BE2C (cell line): Measurements from ENCODE around the gene NDUFAF7.
"Not testable (repeated sequence)": the region's sequence is repeated elsewhere in the genome, so short reads cannot be mapped to it uniquely, and the experiment has no call there.

ENCODE experiments used
- DNase-seq: peaks from one replicate; pipeline ENCODE4 v3.0.0-alpha.2; 2020
- H3K27me3 ChIP-seq: fragments of 250-450 bp; sonication (Bioruptor Pico); 2 replicates; pipeline ENCODE4 v1.5.1; 2020; ENCODE audit warnings: mild to moderate bottlenecking
- H3K36me3 ChIP-seq: fragments of 250-450 bp; sonication (Bioruptor Pico); 2 replicates; pipeline ENCODE4 v1.5.1; 2020; ENCODE audit warnings: mild to moderate bottlenecking
- H3K4me1 ChIP-seq: fragments of 250-450 bp; sonication (Bioruptor Pico); 2 replicates; pipeline ENCODE4 v1.5.1; 2020
- H3K4me3 ChIP-seq: 2 replicates; pipeline ENCODE4 v1.5.1; 2011; ENCODE audit warnings: low read depth, low read length
- H3K9me3 ChIP-seq: fragments of 250-450 bp; sonication (Bioruptor Pico); 2 replicates; pipeline ENCODE4 v1.5.1; 2020
- TF ChIP-seq, protein P1 (sequence below): IDR thresholded peaks from 2 replicates; pipeline ENCODE4 v1.5.1; 2012; ENCODE audit warnings: mild to moderate bottlenecking, low read depth, low read length

NDUFAF7 gene

DNA sequence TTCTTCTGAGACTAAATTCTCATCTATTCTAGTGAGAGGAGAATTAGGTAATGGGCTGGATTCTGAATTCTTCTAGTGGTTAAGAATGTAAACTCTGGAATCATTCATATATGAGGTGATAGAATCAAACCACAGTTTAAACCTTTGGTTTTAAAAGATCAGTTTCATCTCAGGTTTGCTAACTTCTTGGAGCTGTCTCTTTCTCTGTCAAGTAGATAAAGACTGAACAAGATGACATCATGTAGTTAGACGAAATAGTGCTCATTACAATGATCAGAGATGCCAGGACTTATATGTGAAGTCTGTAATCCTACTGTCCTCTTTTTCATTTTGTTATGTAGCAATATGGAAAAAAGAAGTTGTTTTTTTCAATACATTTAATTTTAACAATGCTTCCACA is 30.2 kb upstream of the NDUFAF7 start:
- no peak overlapping the region for H3K4me3 ChIP-seq
- DNase-seq, result no peak
- H3K4me1 ChIP-seq, result no peaks in the 10 kb centered on the region; the same call in 1 of the 2 replicates
- H3K9me3 ChIP-seq, result peaks cover 4% of the 10 kb centered on the region
- H3K27me3 ChIP-seq, result no peaks in the 10 kb centered on the region
- TF ChIP-seq, protein P1, sequence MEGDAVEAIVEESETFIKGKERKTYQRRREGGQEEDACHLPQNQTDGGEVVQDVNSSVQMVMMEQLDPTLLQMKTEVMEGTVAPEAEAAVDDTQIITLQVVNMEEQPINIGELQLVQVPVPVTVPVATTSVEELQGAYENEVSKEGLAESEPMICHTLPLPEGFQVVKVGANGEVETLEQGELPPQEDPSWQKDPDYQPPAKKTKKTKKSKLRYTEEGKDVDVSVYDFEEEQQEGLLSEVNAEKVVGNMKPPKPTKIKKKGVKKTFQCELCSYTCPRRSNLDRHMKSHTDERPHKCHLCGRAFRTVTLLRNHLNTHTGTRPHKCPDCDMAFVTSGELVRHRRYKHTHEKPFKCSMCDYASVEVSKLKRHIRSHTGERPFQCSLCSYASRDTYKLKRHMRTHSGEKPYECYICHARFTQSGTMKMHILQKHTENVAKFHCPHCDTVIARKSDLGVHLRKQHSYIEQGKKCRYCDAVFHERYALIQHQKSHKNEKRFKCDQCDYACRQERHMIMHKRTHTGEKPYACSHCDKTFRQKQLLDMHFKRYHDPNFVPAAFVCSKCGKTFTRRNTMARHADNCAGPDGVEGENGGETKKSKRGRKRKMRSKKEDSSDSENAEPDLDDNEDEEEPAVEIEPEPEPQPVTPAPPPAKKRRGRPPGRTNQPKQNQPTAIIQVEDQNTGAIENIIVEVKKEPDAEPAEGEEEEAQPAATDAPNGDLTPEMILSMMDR, result no peak
- H3K36me3 ChIP-seq, result peaks cover 68% of the 10 kb centered on the region

DNA sequence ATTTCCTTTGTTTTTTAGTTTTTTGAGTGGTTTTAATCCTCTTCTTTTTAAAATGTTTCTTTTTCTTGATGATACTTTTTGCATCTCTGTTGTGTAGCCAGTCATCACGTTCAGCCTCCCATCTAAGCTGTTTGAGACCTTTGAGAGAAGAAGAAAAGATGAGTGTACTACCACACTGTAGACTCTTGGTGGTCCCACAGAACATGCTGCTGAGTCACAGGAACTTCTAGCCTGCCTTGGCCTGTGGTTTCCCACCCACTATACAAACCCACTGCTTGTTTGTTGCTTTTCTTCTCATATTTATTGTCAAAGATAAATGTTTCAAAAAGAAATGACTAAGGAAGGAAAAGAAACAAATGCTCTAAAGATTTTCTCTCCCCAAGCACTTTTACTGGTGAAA is 29.7 kb upstream of the NDUFAF7 start:
- Histone ChIP-seq H3K4me1 (no peaks in the 10 kb centered on the region; the same call in 1 of the 2 replicates), H3K9me3 (peaks cover 7% of the 10 kb centered on the region), H3K27me3 (no peaks in the 10 kb centered on the region), H3K4me3 (no peak overlapping the region), H3K36me3 (peaks cover 74% of the 10 kb centered on the region)
- DNase-seq, result no peak
- TF ChIP-seq, protein P1, result no peak

DNA sequence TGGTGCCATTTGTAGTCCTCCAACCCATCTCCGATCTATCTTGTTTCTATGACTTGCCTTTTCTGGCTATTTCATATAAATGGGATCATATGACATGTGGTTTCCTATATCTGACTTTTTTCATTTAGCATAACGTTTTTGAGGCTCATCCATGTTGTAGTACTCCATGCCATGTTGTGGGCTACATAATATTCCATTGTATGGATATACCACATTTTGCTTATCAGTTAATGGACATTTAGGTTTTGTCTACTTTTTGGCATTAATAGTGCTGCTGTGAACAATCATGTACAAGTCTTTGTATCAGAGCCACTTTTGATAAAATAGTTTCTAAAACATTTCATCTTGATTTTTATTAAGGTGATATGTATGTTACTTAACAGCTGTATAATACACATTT is 27.8 kb upstream of the NDUFAF7 start:
- TF ChIP-seq, protein P1, result no peak

DNA sequence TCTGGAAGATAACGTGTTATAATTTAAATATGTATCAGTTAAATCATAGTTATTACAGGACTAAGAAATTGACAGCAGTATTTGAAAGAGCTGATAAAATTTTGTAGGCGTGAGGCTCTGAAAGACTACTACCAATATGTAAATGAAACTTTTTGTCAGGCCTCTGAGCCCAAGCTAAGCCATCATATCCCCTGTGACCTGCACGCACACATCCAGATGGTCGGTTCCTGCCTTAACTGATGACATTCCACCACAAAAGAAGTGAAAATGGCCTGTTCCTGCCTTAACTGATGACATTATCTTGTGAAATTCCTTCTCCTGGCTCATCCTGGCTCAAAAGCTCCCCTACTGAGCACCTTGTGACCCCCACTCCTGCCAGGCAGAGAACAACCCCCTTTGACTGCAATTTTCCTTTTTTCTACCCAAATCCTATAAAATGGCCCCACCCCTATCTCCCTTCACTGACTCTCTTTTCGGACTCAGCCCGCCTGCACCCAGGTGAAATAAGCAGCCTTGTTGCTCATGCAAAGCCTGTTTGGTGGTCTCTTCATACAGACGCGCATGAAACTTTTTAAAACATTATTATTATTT is 26.3 kb upstream of the NDUFAF7 start:
- H3K36me3 ChIP-seq, result peaks cover 96% of the 10 kb centered on the region
- H3K27me3 ChIP-seq, H3K4me1 ChIP-seq, H3K4me3 ChIP-seq, H3K9me3 ChIP-seq, DNase-seq: not testable (repeated sequence)

More for the DNA sequence above, 27.8 kb upstream of the NDUFAF7 start:
- peaks cover 89% of the 10 kb centered on the region for H3K36me3 ChIP-seq
- no peak overlapping the region for H3K4me3 ChIP-seq
- H3K27me3 ChIP-seq, result no peaks in the 10 kb centered on the region
- no peak for DNase-seq
- H3K4me1 ChIP-seq, result no peaks in the 10 kb centered on the region; the same call in 1 of the 2 replicates
- H3K9me3 ChIP-seq, result peaks cover 9% of the 10 kb centered on the region

DNA sequence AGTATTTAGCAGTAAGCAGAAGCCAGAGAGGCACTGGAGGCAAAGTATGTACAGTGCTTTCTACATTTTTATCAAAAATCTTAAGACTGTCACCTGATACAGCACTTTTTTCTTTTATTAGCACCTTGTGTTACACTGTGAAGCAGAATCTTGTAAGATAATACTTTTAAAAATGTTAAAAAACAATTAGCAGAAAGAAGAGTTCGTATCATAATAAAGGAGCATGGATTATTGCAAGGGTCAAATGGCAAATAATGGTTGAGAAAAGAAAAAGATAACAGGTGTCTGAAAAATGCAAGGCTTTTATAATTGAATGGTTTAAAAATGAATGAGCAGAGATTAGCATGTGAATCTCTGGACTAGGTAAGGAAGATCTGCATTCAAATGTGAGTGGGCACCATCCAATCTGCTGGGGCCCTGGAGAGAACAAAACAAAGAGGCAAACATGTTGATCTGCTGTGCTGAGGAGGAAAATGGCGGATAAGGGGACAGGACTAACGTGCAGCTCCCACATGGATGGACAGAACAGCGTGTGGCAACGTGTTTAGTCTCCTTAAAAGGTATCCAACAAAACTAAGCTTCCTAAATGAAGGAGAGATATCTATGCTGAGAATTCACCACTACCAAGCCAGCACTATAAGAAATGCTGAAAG is 25.6 kb upstream of the NDUFAF7 start:
- no peak for DNase-seq
- peaks cover 98% of the 10 kb centered on the region for H3K36me3 ChIP-seq
- no peak overlapping the region for H3K4me3 ChIP-seq
- H3K27me3 ChIP-seq, result no peaks in the 10 kb centered on the region
- H3K4me1 ChIP-seq, result no peaks in the 10 kb centered on the region
- peaks cover 9% of the 10 kb centered on the region for H3K9me3 ChIP-seq
- TF ChIP-seq, protein P1, result no peak

DNA sequence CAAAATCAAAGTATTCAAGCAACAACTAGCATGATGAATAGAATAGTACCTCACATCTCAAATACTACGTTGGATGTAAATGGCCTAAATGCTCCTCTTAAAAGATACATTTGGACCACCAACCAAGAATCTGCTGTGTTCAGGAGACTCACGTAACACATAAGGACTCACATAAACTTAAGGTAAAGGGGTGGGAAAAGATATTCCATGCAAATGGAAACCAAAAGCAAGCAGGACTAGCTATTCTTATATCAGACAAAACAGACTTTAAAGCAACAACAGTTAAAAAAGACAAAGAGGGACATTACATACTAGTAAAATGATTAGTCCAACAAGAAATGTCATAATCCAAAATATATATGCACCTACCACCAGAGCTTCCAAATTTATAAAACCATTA is 24.7 kb upstream of the NDUFAF7 start:
- H3K4me1 ChIP-seq, H3K4me3 ChIP-seq, H3K9me3 ChIP-seq, H3K27me3 ChIP-seq, DNase-seq: not testable (repeated sequence)
- peaks cover 98% of the 10 kb centered on the region for H3K36me3 ChIP-seq

DNA sequence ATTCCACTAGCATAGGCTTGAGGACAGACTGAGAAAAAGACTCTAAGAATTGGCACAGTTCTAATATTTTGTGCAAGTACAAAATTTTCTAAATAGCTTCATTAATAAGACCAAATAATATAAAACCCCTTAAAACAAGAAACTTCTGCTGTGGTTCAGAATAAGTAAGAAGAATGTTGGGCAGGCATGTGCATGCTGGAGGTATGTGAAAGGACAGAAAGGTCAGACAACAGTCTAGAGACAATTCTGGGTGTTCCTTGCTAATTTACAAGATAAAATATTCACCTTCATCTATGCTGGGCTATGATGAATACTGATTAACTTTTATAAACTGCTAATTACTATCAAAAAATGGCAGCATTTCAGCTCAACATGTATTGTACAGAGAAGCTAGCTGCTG is 20.2 kb upstream of the NDUFAF7 start:
- peaks cover 4% of the 10 kb centered on the region; the same call in 1 of the 2 replicates for H3K9me3 ChIP-seq
- TF ChIP-seq, protein P1, result no peak
- peaks cover 87% of the 10 kb centered on the region for H3K36me3 ChIP-seq
- H3K4me1 ChIP-seq, result peaks cover 4% of the 10 kb centered on the region; the same call in 1 of the 2 replicates
- no peaks in the 10 kb centered on the region for H3K27me3 ChIP-seq
- no peak overlapping the region for H3K4me3 ChIP-seq
- DNase-seq, result no peak
